Cardiac muscle cell (in vitro differentiated cells and primary cell): ENCODE data around the gene QSOX2. TPM values are rescaled to one million over a fixed set of nuclear protein-coding genes. Genes with fewer than 3 reads are reported as not detected.

Experiments
- DNase-seq, 2 donors: peaks; one replicate each; pipeline versions ENCODE4 v3.0.0 to v3.0.0-alpha.2; 2010 to 2017; ENCODE audit warnings: low read depth in 1 of 2, low spot score in 1 of 2
- H3K27ac ChIP-seq: fragments of 200-600 bp; sonication (generic); 2 replicates; pipeline ENCODE4 v1.5.1; 2016
- H3K27me3 ChIP-seq: fragments of 200-600 bp; sonication (generic); 2 replicates; pipeline ENCODE4 v1.6.0; 2016; ENCODE audit warnings: control low read depth
- H3K36me3 ChIP-seq: fragments of 200-600 bp; sonication (generic); 2 replicates; pipeline ENCODE4 v1.5.1; 2016; ENCODE audit warnings: control low read depth
- H3K4me1 ChIP-seq: fragments of 200-600 bp; sonication (generic); 2 replicates; pipeline ENCODE4 v1.8.1; 2017; ENCODE audit warnings: low read depth, mild to moderate bottlenecking, mixed run types
- H3K4me3 ChIP-seq: fragments of 200-600 bp; sonication (generic); 2 replicates; pipeline ENCODE4 v1.5.1; 2016; ENCODE audit warnings: mild to moderate bottlenecking
- H3K9me3 ChIP-seq: fragments of 200-600 bp; sonication (generic); 2 replicates; pipeline ENCODE4 v1.5.1; 2017; ENCODE audit warnings: low read depth, mild to moderate bottlenecking, control low read depth
- CTCF ChIP-seq: IDR thresholded peaks from 2 replicates; pipeline ENCODE4 v1.5.1; 2012; ENCODE audit warnings: low read depth, mild to moderate bottlenecking, low read length
- polyA plus RNA-seq: library from polyadenylated mRNA; unstranded; fragments of >200 nt; fragmentation: Nextera tagmentation; extraction: Ambion mirVana; gene quantifications from 2 replicates; pipeline ENCODE4 v1.2.1, GENCODE V29; 2016
- total RNA-seq: library from RNA; depleted of rRNA; stranded (reverse); fragments of >200 nt; gene quantifications from 2 replicates; pipeline ENCODE4 v1.2.3, GENCODE V29; 2016

Gene QSOX2
- total and polyA plus RNA-seq, 2 experiments from 2014 or later, result 1.7 to 10.5 TPM

DNA sequence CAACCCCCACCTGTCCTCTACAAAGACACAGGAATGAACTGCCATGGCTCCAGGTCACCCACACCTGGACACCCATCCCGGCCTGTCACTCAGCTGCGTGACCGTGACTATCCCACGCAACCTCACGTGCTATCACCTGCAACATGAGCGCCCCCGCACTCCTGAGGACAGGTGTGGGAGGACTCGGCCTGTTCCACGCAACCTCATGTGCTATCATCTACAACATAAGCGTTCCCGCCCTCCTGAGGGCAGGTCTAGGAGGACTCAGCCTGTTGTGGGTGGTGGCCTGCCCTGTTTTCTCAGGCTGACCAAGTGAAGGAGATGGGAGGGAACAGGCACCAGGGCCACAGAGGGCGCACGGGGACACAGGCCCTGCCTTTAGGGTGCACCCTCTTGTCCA is 4.1 kb downstream of the QSOX2 start:
- Histone ChIP-seq H3K9me3 (no peaks in the 10 kb centered on the region), H3K27me3 (no peaks in the 10 kb centered on the region), H3K4me1 (peaks cover 15% of the 10 kb centered on the region), H3K36me3 (no peaks in the 10 kb centered on the region), H3K4me3 (no peak overlapping the region), H3K27ac (no peak overlapping the region)
- no peak for DNase-seq
- TF ChIP-seq CTCF, result no peak

DNA sequence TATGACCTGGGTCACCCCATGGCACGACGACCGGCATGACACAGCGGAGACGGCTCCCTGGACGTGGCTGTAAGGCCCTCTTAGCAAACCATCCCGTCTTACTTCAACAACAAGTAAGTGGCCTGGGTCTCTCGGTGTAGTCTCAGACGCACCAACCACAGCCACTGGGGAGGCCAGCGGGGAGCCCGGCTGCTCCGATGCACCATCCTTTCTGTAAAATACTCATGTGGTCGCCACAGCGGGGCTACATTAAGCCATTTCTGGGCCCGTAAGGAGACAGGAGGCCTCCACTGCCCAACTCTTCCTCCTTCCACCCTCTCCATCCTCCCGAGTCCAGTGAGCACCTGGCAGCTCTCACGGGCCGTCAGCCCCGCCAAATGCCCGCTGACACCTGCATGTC is 4.7 kb downstream of the QSOX2 start:
- DNase-seq, result no peak
- TF ChIP-seq CTCF, result no peak

GRCh38 chr9:136239983-136240330 is 5.7 kb downstream of the QSOX2 start:
- DNase-seq, result no peak
- H3K27me3 ChIP-seq, result no peaks in the 10 kb centered on the region
- no peak overlapping the region for H3K4me3 ChIP-seq
- no peaks in the 10 kb centered on the region for H3K36me3 ChIP-seq
- H3K4me1 ChIP-seq, result peaks cover 15% of the 10 kb centered on the region
- no peak for TF ChIP-seq CTCF
- H3K27ac ChIP-seq, result no peak overlapping the region
- H3K9me3 ChIP-seq, result no peaks in the 10 kb centered on the region

More for the DNA sequence above, 4.7 kb downstream of the QSOX2 start:
- peaks cover 15% of the 10 kb centered on the region for H3K4me1 ChIP-seq
- H3K27ac ChIP-seq, result no peak overlapping the region
- H3K27me3 ChIP-seq, result no peaks in the 10 kb centered on the region
- H3K4me3 ChIP-seq, result no peak overlapping the region
- no peaks in the 10 kb centered on the region for H3K9me3 ChIP-seq
- no peaks in the 10 kb centered on the region for H3K36me3 ChIP-seq

GRCh38 chr9:136239135-136239982 is 6.3 kb downstream of the QSOX2 start:
- no peak for TF ChIP-seq CTCF
- Histone ChIP-seq H3K9me3 (no peaks in the 10 kb centered on the region), H3K4me3 (no peak overlapping the region), H3K27ac (no peak overlapping the region), H3K27me3 (no peaks in the 10 kb centered on the region), H3K4me1 (peaks cover 13% of the 10 kb centered on the region), H3K36me3 (no peaks in the 10 kb centered on the region)
- DNase-seq, result no peak

GRCh38 chr9:136238342-136238732 is 7.3 kb downstream of the QSOX2 start:
- TF ChIP-seq CTCF, result no peak
- no peak for DNase-seq
- no peaks in the 10 kb centered on the region for H3K9me3 ChIP-seq
- H3K36me3 ChIP-seq, result no peaks in the 10 kb centered on the region
- peaks cover 11% of the 10 kb centered on the region for H3K4me1 ChIP-seq
- H3K27me3 ChIP-seq, result no peaks in the 10 kb centered on the region
- no peak overlapping the region for H3K27ac ChIP-seq
- H3K4me3 ChIP-seq, result no peak overlapping the region
